Hepatocyte (in vitro differentiated cells): ENCODE measurements around the gene DNAH3. TPM values are rescaled to one million over a fixed set of nuclear protein-coding genes. Genes with fewer than 3 reads are reported as not detected.
"Not testable (repeated sequence)": the region's sequence is repeated elsewhere in the genome, so short reads cannot be mapped to it uniquely, and the experiment has no call there.

Source experiments
- DNase-seq: peaks from one replicate; pipeline ENCODE4 v3.0.0-alpha.2; 2016; ENCODE audit warnings: low spot score
- H2AFZ ChIP-seq: fragments of 200-600 bp; sonication (generic); 2 replicates; pipeline ENCODE4 v1.6.0; 2016; ENCODE audit warnings: antibody characterized with exemption, mild to moderate bottlenecking
- H3K27ac ChIP-seq: fragments of 200-600 bp; sonication (generic); 2 replicates; pipeline ENCODE4 v1.5.1; 2016; ENCODE audit warnings: mild to moderate bottlenecking
- H3K27me3 ChIP-seq: fragments of 200-600 bp; sonication (generic); 2 replicates; pipeline ENCODE4 v1.6.1; 2016
- H3K36me3 ChIP-seq: fragments of 200-600 bp; sonication (generic); replicated peaks from 2 replicates; pipeline ENCODE4 v1.5.1; 2016; ENCODE audit warnings: low read depth; ENCODE audit not compliant: insufficient read depth
- H3K4me1 ChIP-seq: fragments of 200-600 bp; sonication (generic); 2 replicates; pipeline ENCODE4 v1.5.1; 2016; ENCODE audit warnings: mild to moderate bottlenecking, moderate library complexity; ENCODE audit not compliant: insufficient read depth
- H3K4me2 ChIP-seq: fragments of 200-600 bp; sonication (generic); 2 replicates; pipeline ENCODE4 v1.6.0; 2016
- H3K4me3 ChIP-seq: fragments of 200-600 bp; sonication (generic); 2 replicates; pipeline ENCODE4 v1.5.1; 2016; ENCODE audit warnings: mild to moderate bottlenecking
- H3K79me2 ChIP-seq: fragments of 200-600 bp; sonication (generic); 2 replicates; pipeline ENCODE4 v1.6.0; 2017; ENCODE audit warnings: mild to moderate bottlenecking
- H3K9me2 ChIP-seq: fragments of 200-600 bp; sonication (generic); replicated peaks from 2 replicates; pipeline ENCODE4 v1.6.0; 2017; ENCODE audit warnings: mild to moderate bottlenecking; ENCODE audit not compliant: insufficient read depth
- H3K9me3 ChIP-seq: fragments of 200-600 bp; sonication (generic); 2 replicates; pipeline ENCODE4 v1.5.1; 2016; ENCODE audit warnings: low read depth, mild to moderate bottlenecking
- H4K20me1 ChIP-seq: fragments of 200-600 bp; sonication (generic); 2 replicates; pipeline ENCODE4 v1.6.0; 2016; ENCODE audit warnings: mild to moderate bottlenecking; ENCODE audit not compliant: insufficient read depth, poor library complexity, severe bottlenecking
- CTCF ChIP-seq: fragments of 200-600 bp; sonication (generic); IDR thresholded peaks from 2 replicates; pipeline ENCODE4 v1.5.1; 2016; ENCODE audit warnings: antibody characterized with exemption, mild to moderate bottlenecking; ENCODE audit not compliant: poor library complexity
- EZH2 ChIP-seq: fragments of 200-600 bp; sonication (generic); IDR thresholded peaks from 2 replicates; pipeline ENCODE4 v1.6.1; 2016; ENCODE audit warnings: antibody characterized with exemption, mild to moderate bottlenecking, borderline replicate concordance
- EZH2phosphoT487 ChIP-seq: fragments of 200-600 bp; sonication (generic); IDR thresholded peaks from one replicate; pipeline ENCODE4 v1.6.1; 2018; ENCODE audit warnings: antibody characterized with exemption, mild to moderate bottlenecking, low read depth, moderate library complexity; ENCODE audit not compliant: unreplicated experiment, severe bottlenecking
- WGBS: methylation state at CpG from one replicate; pipeline ENCODE4 v1.1.6; 2016; ENCODE audit warnings: low lambda C conversion rate; ENCODE audit errors: missing lambda C conversion rate; 5-methylcytosine and 5-hydroxymethylcytosine counted together
- polyA plus RNA-seq: library from polyadenylated mRNA; unstranded; fragments of >200 nt; fragmentation: Nextera tagmentation; extraction: Ambion mirVana; gene quantifications from 2 replicates; pipeline ENCODE4 v1.2.1, GENCODE V29; 2016
- total RNA-seq: library from RNA; depleted of rRNA; stranded (reverse); fragments of >200 nt; gene quantifications from 2 replicates; pipeline ENCODE4 v1.2.3, GENCODE V29; 2014

The DNAH3 gene
- total and polyA plus RNA-seq, 2 experiments from 2014 or later, result 0.33 to 0.37 TPM

GRCh38 chr16:21001262-21001661 lies 149.4 kb downstream of the DNAH3 start:
- Histone ChIP-seq H3K79me2 (no peaks in the 10 kb centered on the region), H3K9me2 (no peaks in the 10 kb centered on the region), H3K4me2 (no peak overlapping the region), H4K20me1 (no peaks in the 10 kb centered on the region), H3K4me3 (no peak overlapping the region), H3K27me3 (no peaks in the 10 kb centered on the region), H3K27ac (no peak overlapping the region), H3K36me3 (no peaks in the 10 kb centered on the region), H3K9me3 (no peaks in the 10 kb centered on the region), H2AFZ (no peak overlapping the region), H3K4me1 (no peaks in the 10 kb centered on the region)
- TF ChIP-seq CTCF (peak; percentile 19), EZH2phosphoT487 (no peak)
- DNase-seq, result no peak
- WGBS, result 13% methylated on average over 3 of the region's 3 CpGs

GRCh38 chr16:20997147-20997546 lies 153.5 kb downstream of the DNAH3 start:
- DNase-seq, result no peak

GRCh38 chr16:20995711-20996110 lies 154.9 kb downstream of the DNAH3 start:
- Histone ChIP-seq H3K36me3 (no peaks in the 10 kb centered on the region), H3K27me3 (no peaks in the 10 kb centered on the region), H3K4me3 (no peak overlapping the region), H3K27ac (no peak overlapping the region), H4K20me1 (no peaks in the 10 kb centered on the region), H3K4me1 (no peaks in the 10 kb centered on the region), H3K9me2 (no peaks in the 10 kb centered on the region), H2AFZ (no peak overlapping the region), H3K9me3 (no peaks in the 10 kb centered on the region), H3K4me2 (no peak overlapping the region), H3K79me2 (no peaks in the 10 kb centered on the region)
- 87% methylated on average over 4 of the region's 4 CpGs for WGBS
- DNase-seq, result no peak
- TF ChIP-seq EZH2phosphoT487 (no peak), CTCF (no peak), EZH2 (no peak)

More at GRCh38 chr16:20997147-20997546, 153.5 kb downstream of the DNAH3 start:
- H3K9me2 ChIP-seq, result no peaks in the 10 kb centered on the region
- no peaks in the 10 kb centered on the region for H3K27me3 ChIP-seq
- no peaks in the 10 kb centered on the region for H3K36me3 ChIP-seq
- H3K27ac ChIP-seq, result no peak overlapping the region
- no peak overlapping the region for H3K4me3 ChIP-seq
- no peaks in the 10 kb centered on the region for H3K79me2 ChIP-seq
- TF ChIP-seq CTCF (no peak), EZH2phosphoT487 (no peak), EZH2 (no peak)
- H3K4me2 ChIP-seq, result no peak overlapping the region
- no peaks in the 10 kb centered on the region for H3K4me1 ChIP-seq
- no peaks in the 10 kb centered on the region for H3K9me3 ChIP-seq
- H2AFZ ChIP-seq, result no peak overlapping the region
- 95% methylated on average over 5 of the region's 5 CpGs for WGBS
- no peaks in the 10 kb centered on the region for H4K20me1 ChIP-seq

- not testable (repeated sequence) for DNase-seq, H2AFZ ChIP-seq, H3K79me2 ChIP-seq, H3K4me1 ChIP-seq, H3K36me3 ChIP-seq, H3K27me3 ChIP-seq, H3K4me2 ChIP-seq, H3K27ac ChIP-seq, H4K20me1 ChIP-seq, H3K9me2 ChIP-seq, H3K4me3 ChIP-seq, H3K9me3 ChIP-seq
- WGBS, result 98% methylated on average over 22 of the region's 38 CpGs
These were observed 161.1 kb downstream of the DNAH3 start for GRCh38 chr16:20989496-20990070.
